Activated CD4-positive, alpha-beta T cell treated with anti-CD3 and anti-CD28 coated beads, Interleukin-2, amount 10 ng/mL, durations not matched to agents 7 days and 5 days (primary cell): ENCODE data around the gene SLC66A2. TPM values are rescaled to one million over a fixed set of nuclear protein-coding genes. Genes with fewer than 3 reads are reported as not detected.

ENCODE experiments used
- CTCF ChIA-PET: fragments of 350-600 bp; sonication (Branson Sonifier 250); formaldehyde crosslinking; loops from one replicate; lab custom pipeline; 2021; ENCODE audit warnings: antibody characterized with exemption; lab: Charles Lee
- POLR2A ChIA-PET: fragments of 350-600 bp; sonication (Branson Sonifier 250); formaldehyde crosslinking; loops from one replicate; lab custom pipeline; 2021; ENCODE audit warnings: antibody characterized with exemption; lab: Charles Lee
- DNase-seq: peaks from one replicate; pipeline ENCODE4 v3.0.0-alpha.2; 2020
- H3K27ac Mint-ChIP-seq: one replicate; pipeline ENCODE4 v1.8.0; 2021; ENCODE audit warnings: mild to moderate bottlenecking, moderate library complexity, mixed read lengths
- H3K27me3 Mint-ChIP-seq: one replicate; pipeline ENCODE4 v1.8.0; 2021; ENCODE audit warnings: mixed read lengths
- H3K36me3 Mint-ChIP-seq: one replicate; pipeline ENCODE4 v1.8.0; 2021; ENCODE audit warnings: low read depth, mixed read lengths
- H3K4me1 Mint-ChIP-seq: one replicate; pipeline ENCODE4 v1.8.0; 2021; ENCODE audit warnings: mixed read lengths
- H3K4me3 Mint-ChIP-seq: one replicate; pipeline ENCODE4 v1.8.0; 2021; ENCODE audit warnings: mild to moderate bottlenecking, moderate library complexity, mixed read lengths
- H3K9me3 Mint-ChIP-seq: one replicate; pipeline ENCODE4 v1.8.0; 2021; ENCODE audit warnings: mixed read lengths
- total RNA-seq, 2 experiments: library from RNA; stranded (reverse); gene quantifications; one replicate each; pipeline ENCODE4 v1.2.3, GENCODE V29; 2021

Gene SLC66A2
- total RNA-seq, 2 experiments from 2014 or later = 28.3 to 34.6 TPM

DNA sequence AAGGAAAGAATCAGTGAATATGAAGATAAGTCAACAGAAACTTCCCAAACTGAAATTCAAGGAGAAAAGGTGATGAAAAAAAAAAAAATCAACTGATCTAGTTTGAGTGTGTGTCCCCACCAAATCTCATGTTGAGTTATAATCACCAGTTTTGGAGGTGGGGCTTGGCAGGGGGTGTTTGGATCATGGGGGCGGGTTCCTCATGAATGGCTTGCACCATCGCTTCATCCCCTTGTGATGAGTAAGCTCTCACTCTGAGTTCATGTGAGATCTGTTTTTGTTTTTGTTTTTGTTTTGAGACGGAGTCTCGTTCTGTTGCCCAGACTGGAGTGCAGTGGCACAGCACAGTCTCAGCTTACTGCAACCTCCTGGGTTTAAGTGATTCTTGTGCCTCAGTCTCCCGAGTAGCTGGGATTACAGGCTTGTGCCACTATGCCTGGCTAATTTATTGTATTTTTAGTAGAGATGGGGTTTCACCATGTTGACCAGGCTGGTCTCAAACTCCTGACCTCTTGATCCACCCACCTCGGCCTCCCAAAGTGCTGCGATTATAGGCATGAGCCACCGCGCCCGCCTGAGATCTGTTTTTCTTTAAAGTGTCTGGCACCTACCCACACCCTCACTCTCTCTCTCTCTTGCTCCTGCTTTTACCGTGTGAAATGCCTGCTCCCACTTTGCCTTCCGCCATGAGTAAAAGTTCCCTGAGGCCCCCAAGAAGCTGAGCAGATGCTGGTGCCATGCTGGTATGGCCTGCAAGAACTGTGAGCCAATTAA is 4.0 kb upstream of the SLC66A2 start:
- Mint-ChIP-seq H3K27ac (no peak overlapping the region), H3K36me3 (no peaks in the 10 kb centered on the region), H3K9me3 (no peaks in the 10 kb centered on the region), H3K27me3 (peaks cover 10% of the 10 kb centered on the region), H3K4me1 (peaks cover 17% of the 10 kb centered on the region), H3K4me3 (no peak overlapping the region)
- POLR2A ChIA-PET = no interaction called here
- CTCF ChIA-PET = interaction anchor here (1.2 to 1.4 kb wide), 2 partner anchors 25 to 71 kb away, joined by 3 to 5 read pairs; no protein-coding TSS in a partner anchor
- no peak for DNase-seq

DNA sequence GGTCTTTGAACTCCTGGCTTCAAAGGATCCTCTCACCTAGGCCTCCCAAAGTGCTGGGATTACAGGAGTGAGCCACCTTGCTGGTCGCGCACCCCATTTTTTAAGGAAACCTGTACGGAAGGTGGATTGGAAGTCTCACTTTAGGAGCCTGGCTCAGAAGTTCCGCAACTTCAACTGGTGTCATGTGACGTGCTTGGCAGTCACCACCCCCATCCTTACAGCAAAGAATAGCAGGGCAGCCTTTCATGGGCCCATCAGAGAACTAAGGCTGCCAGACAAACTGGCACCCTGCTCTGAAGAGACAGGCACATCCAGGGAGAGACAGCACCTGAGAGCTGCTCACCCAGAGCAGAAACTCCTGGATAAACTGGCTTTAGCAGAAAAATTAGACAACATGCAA is 3.3 kb upstream of the SLC66A2 start:
- POLR2A ChIA-PET = no interaction called here
- Mint-ChIP-seq H3K4me1 (peaks cover 17% of the 10 kb centered on the region), H3K27me3 (peaks cover 10% of the 10 kb centered on the region), H3K9me3 (no peaks in the 10 kb centered on the region), H3K36me3 (peaks cover 1% of the 10 kb centered on the region), H3K4me3 (no peak overlapping the region), H3K27ac (no peak overlapping the region)
- CTCF ChIA-PET = no interaction called here
- no peak for DNase-seq

DNA sequence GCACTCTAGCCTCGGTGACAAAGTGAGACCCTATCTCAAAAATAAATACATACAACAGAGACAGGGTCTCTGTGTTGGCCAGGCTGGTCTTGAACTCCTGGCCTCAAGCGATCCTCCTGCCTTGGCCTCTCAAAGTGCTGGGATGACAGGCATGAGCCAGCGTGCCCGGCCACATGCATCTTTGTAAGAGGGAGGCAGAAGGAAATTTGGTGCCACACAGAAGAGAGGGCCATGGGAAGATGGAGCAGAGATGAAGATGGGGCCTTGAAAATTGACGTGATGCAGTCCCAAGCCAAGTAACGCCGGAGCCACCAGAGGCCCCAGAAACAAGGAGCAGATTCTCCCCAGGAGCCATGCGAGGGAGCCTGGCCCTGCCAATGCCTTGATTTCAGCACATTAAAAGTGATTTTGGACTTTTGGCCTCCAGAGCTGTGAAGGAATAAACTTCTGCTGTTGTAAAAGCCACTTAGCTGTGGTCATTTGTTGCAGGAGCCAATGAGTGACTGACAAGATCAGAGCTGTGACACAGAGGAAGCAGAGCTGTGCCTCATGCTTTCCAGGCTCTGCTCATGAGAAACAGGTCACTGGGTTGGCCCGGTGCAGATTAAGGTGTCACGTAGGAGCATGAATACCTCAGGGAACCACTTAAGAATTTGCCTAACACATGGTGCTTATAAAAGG is 2.7 kb upstream of the SLC66A2 start:
- Mint-ChIP-seq H3K36me3 (peaks cover 6% of the 10 kb centered on the region), H3K27ac (no peak overlapping the region), H3K27me3 (peaks cover 10% of the 10 kb centered on the region), H3K4me1 (peaks cover 20% of the 10 kb centered on the region), H3K4me3 (no peak overlapping the region), H3K9me3 (no peaks in the 10 kb centered on the region)
- ChIA-PET CTCF (interaction anchor here (1.3 kb wide), 1 partner anchor 9 kb away, joined by 7 read pairs; no protein-coding TSS in a partner anchor), POLR2A (no interaction called here)
- DNase-seq = no peak

DNA sequence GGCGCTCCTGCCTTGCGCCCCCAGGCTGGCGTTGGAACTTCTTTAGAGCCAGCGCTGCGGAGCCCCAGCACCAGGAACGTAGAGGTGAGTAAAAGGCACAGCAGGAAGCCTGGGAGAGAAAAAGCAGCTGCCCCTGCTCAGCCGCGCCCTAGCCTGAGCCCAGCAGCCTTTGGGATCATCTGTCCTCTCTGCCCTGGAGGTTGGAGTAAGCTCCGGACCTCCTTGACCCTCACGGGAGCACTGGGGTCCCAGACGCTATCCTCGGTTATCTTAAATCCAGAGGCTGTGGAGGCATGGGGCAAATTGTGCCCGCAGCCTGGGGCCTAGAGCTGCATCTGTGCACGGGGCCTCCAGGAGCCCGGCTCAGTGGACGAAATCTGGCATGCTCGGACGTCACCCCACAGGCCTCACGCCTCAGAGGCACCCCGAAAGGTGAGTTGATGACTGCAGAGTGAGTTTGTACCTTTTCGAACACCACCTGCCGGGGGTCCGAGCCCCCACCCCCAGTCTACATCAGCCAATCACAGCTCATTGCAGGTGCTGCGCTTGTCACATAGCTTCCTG is 1.6 kb upstream of the SLC66A2 start:
- ChIA-PET CTCF (interaction anchor here (1.3 kb wide), 1 partner anchor 10 kb away, joined by 7 read pairs; no protein-coding TSS in a partner anchor), POLR2A (no interaction called here)
- H3K27me3 Mint-ChIP-seq = peaks cover 10% of the 10 kb centered on the region
- H3K9me3 Mint-ChIP-seq = no peaks in the 10 kb centered on the region
- peak overlapping the region; percentile 36 for H3K4me3 Mint-ChIP-seq
- no peak overlapping the region for H3K27ac Mint-ChIP-seq
- peaks cover 12% of the 10 kb centered on the region for H3K36me3 Mint-ChIP-seq
- DNase-seq = no peak
- peaks cover 25% of the 10 kb centered on the region for H3K4me1 Mint-ChIP-seq

DNA sequence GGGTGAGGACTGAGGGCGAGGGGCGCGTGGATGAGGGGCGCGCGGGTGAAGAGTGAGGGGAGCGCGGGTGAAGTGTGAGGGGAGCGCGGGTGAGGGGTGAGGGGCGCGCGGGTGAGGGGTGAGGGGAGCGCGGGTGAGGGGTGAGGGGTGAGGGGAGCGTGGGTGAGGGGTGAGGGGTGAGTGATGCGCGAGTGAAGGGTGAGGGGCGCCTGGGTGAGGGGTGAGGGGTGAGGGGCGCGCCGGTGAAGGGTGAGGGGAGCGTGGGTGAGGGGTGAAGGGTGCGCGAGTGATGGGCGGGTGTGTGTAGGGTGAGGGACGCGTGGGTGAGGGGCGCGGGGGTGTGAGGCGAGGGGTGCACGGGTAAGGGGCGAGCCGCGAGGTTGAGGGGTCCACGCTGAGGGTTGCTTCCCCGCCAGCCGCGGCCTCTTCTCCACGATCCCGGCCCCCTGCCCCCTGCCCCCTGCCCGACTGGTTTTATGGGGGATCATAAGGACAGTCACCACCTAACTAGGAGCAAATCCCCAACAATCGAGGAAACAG is 1.1 kb upstream of the SLC66A2 start:
- H3K36me3 Mint-ChIP-seq = peaks cover 12% of the 10 kb centered on the region
- H3K4me3 Mint-ChIP-seq = peak overlapping the region; percentile 27
- POLR2A ChIA-PET = no interaction called here

DNA sequence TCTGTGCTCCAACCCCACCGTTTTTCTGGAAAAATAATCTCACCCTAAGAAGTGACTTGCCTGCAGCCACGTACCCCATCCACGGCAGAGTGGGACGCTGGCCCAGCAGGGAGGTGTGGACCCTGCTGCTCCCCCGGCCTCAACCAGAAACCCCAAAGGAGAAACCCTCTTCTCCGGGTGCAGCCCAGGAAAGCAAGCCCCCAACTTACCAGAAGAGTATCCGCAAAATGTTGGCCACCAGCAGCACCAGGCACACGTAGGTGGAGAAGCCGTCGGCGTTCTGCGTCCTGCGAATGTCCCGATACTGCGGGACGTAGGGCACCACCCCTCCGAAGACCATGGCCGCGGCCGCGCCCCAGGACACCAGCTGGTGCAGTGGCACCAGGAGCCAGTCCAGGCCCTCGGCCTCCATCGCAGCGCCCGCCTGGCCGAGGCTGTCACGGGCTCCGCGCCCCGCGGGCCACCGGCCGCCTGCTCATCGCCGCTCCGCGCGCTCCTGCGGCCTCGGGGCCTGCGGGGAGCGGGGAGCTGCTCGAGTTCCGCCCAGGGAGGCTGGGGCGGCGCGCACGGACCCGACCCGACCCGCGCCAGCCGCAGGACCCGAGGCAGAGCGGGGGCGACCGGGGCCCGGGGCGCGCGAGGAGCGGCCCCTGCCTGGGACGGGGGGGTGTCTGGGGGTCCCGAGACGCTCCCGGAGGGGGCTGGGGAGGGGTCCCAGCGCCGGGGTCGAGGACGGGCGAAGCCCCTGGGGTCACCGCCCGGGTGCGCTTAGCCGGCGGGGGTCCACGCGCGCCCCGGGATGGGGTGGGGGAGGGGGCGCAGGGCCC is 725 bp downstream of the SLC66A2 start:
- Mint-ChIP-seq H3K4me3 (peak overlapping the region; percentile 83), H3K27ac (peak overlapping the region; percentile 84), H3K27me3 (peaks cover 8% of the 10 kb centered on the region), H3K9me3 (no peaks in the 10 kb centered on the region), H3K36me3 (peaks cover 12% of the 10 kb centered on the region), H3K4me1 (peaks cover 32% of the 10 kb centered on the region)
- CTCF ChIA-PET = interaction anchor here (1.1 to 3.2 kb wide), 2 partner anchors 9 to 12 kb away, joined by 3 to 13 read pairs; no protein-coding TSS in a partner anchor
- POLR2A ChIA-PET = no interaction called here
- DNase-seq = peak; percentile 26

More for the DNA sequence above, 1.1 kb upstream of the SLC66A2 start:
- CTCF ChIA-PET = interaction anchor here (1.3 to 3.2 kb wide), 2 partner anchors 10 to 11 kb away, joined by 7 to 13 read pairs; no protein-coding TSS in a partner anchor
- Mint-ChIP-seq H3K27ac (no peak overlapping the region), H3K4me1 (peaks cover 25% of the 10 kb centered on the region), H3K9me3 (no peaks in the 10 kb centered on the region), H3K27me3 (peaks cover 10% of the 10 kb centered on the region)
- DNase-seq = no peak

DNA sequence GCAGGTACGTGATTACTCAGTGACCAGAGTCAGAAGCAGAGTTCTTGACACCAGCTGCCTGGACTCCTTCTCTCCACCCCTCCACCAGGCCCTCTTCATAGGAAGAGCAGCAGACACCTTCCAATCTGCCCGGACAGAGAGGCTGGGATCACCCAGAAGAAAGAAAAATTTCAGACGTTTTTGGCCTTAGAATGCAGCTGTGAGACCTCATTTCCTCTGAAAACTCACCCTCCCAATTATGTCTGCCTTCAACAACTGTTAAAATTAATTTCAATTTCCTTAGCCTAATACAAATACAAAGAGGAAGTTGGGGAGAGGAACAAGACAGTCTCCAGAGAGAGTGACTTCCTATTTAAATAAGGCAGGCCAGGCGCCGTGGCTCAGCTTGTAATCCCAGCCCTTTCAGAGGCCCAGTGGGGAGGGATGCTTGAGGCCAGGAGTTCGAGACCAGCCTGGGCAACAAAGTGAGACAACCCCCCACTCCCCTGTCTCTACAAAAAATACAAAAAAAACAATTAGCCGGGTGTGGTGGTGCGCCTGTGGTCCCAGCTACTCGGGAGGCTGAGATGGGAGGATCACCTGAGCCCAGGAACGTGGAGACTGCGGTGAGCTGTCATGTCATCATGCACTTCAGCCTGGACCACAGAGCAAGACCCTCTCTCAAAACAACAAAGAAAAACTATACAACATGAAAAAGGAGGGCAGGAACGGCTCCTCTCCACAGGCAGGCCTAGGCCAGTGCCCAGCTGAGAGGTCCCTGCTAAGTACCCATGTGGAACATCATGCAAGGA is 1.6 kb downstream of the SLC66A2 start:
- H3K9me3 Mint-ChIP-seq = no peaks in the 10 kb centered on the region
- ChIA-PET CTCF (interaction anchor here (1.1 to 3.2 kb wide), 2 partner anchors 10 to 13 kb away, joined by 3 to 13 read pairs; no protein-coding TSS in a partner anchor), POLR2A (no interaction called here)
- H3K36me3 Mint-ChIP-seq = peaks cover 12% of the 10 kb centered on the region
- peak overlapping the region; percentile 84 for H3K27ac Mint-ChIP-seq
- peaks cover 3% of the 10 kb centered on the region for H3K27me3 Mint-ChIP-seq
- no peak for DNase-seq
- H3K4me3 Mint-ChIP-seq = peak overlapping the region; percentile 83
- H3K4me1 Mint-ChIP-seq = peaks cover 36% of the 10 kb centered on the region

DNA sequence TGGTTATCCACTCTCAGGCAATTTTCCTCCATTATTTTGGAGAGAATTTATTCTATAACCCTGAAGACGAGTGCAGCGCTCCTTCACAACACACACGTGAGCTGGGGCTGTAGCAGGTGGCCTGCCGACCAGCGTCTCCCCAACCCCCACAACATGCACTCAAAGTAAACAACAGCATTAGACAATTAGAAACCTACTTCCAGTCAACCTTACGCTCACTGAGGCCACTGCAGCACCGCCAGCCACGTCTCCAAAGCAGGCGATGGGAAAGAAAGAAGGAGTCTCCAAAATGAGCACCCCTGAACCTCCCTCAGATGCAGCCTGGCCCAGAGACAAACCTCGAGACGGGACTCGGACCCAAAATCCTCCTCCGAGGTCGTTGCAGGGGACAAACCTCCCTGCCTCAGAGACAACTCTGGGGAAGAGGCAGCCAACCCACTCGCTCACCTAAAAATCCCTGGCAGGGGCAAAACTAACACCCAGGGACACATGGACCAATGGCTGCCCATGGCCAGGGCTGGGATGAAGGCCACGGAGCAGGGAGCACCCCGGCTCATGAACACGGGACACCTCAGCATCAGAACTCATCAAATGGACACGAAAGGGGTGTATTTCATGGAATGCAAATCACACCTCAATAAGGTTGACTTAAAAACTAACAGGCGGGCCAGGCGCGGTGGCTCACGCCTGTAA is 2.6 kb downstream of the SLC66A2 start:
- Mint-ChIP-seq H3K27ac (peak overlapping the region; percentile 3), H3K36me3 (peaks cover 12% of the 10 kb centered on the region), H3K4me1 (peaks cover 40% of the 10 kb centered on the region), H3K9me3 (no peaks in the 10 kb centered on the region), H3K27me3 (peaks cover under 1% of the 10 kb centered on the region), H3K4me3 (no peak overlapping the region)
- no peak for DNase-seq
- CTCF ChIA-PET = interaction anchor here (3.2 kb wide), 1 partner anchor 14 kb away, joined by 13 read pairs; no protein-coding TSS in a partner anchor
- POLR2A ChIA-PET = no interaction called here

DNA sequence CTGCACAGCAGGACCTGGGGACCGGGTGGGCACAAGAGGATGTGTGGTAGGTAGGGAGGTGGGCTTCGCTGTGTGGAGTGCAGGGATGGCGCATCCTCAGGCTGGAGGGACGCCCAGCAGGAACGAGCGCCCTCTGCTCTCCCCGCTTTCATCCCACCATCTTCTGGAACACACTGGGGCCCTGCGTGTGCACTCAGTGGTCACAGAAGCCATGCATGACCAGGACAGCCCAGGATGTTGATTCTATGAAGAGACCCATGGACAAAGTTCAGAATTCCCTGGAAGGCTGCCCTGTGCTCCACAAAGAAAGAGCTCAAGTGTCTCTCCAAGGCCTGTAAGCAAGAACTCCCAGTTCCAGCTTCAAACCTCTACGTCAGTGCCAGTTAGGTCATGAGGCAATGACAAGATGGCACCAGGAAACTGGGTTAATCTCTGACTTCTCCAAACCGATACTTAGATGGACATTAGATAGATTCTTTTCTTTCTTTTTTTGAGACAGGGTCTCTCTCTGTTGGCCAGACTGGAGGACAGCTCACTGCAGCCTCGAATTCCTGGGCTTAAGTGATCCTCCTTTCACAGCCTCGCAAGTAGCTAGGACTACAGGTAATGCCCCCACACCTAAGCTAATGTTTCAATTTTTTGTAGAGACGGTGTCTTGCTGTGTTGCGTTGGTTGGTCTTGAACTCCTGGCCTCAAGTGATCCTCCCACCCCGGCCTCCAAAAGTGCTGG is 3.4 kb downstream of the SLC66A2 start:
- ChIA-PET POLR2A (no interaction called here), CTCF (interaction anchor here (1.2 to 1.4 kb wide), 2 partner anchors 9 to 11 kb away, joined by 4 to 7 read pairs; no protein-coding TSS in a partner anchor)
- no peak for DNase-seq
- Mint-ChIP-seq H3K27ac (no peak overlapping the region), H3K4me3 (no peak overlapping the region), H3K36me3 (peaks cover 12% of the 10 kb centered on the region), H3K9me3 (no peaks in the 10 kb centered on the region), H3K27me3 (no peaks in the 10 kb centered on the region), H3K4me1 (peaks cover 42% of the 10 kb centered on the region)

DNA sequence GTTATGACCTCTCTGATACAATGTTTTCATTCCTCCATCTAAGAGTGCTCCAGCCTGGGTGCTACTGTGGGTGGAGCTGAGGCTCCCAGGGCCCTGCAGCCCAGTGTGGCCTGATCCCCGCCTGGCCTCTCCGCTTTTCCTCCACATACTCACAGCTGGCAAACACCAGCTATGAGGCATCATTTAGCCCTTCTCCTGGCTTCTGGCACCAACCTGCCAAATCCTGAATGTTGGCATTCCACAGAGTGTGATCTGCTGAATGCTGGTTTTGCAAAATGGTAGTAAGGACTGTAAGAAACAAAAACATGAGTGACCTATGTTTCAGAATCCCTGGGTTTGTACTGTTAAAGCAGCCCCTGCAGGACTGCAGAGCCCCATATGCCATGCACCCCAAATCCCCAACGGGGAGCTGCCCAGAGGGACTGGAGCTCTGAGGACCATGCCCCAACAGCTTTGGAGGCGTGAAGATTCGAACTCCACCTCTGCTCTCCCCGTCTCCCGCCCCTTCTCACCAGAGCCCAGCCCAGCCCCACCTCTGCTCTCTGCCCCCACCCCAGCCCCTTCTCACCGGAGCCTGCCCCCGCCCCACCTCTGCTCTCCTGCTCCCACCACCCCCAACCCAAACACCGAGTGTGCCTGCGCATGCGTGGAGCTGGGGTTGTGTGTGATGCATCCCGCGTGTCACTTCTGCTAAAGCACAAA is 4.2 kb downstream of the SLC66A2 start:
- Mint-ChIP-seq H3K36me3 (peaks cover 15% of the 10 kb centered on the region), H3K4me1 (peaks cover 45% of the 10 kb centered on the region), H3K27me3 (no peaks in the 10 kb centered on the region), H3K27ac (no peak overlapping the region), H3K9me3 (no peaks in the 10 kb centered on the region), H3K4me3 (no peak overlapping the region)
- ChIA-PET POLR2A (no interaction called here), CTCF (interaction anchor here (1.2 to 1.4 kb wide), 2 partner anchors 10 kb away, joined by 4 to 7 read pairs; no protein-coding TSS in a partner anchor)
- no peak for DNase-seq
